DOHH2 (cell line): ENCODE data around the gene SMARCD1.

Source experiments
- H3F3A ChIP-seq: fragments of 200-600 bp; sonication (generic), shearing (Covaris generic); 2 replicates; pipeline ENCODE4 v1.6.0; 2016; ENCODE audit warnings: antibody characterized with exemption, mild to moderate bottlenecking; ENCODE audit not compliant: control insufficient read depth, insufficient read depth
- H3K27ac ChIP-seq: fragments of 200-600 bp; sonication (generic); 2 replicates; pipeline ENCODE4 v1.5.1; 2014; ENCODE audit warnings: low read depth, mild to moderate bottlenecking, low read length, moderate library complexity
- H3K27me3 ChIP-seq: fragments of 200-600 bp; sonication (generic); 2 replicates; pipeline ENCODE4 v1.6.1; 2014; ENCODE audit warnings: mild to moderate bottlenecking, low read length, mixed read lengths; ENCODE audit not compliant: control insufficient read depth
- H3K36me3 ChIP-seq: fragments of 200-600 bp; sonication (generic); 2 replicates; pipeline ENCODE4 v1.6.1; 2014; ENCODE audit warnings: mild to moderate bottlenecking, low read length, moderate library complexity, mixed read lengths; ENCODE audit not compliant: control insufficient read depth
- H3K4me1 ChIP-seq: fragments of 200-600 bp; sonication (generic); 2 replicates; pipeline ENCODE4 v1.6.1; 2014; ENCODE audit warnings: mild to moderate bottlenecking, low read length, mixed read lengths; ENCODE audit not compliant: control insufficient read depth
- H3K4me2 ChIP-seq: fragments of 200-600 bp; sonication (generic); 2 replicates; pipeline ENCODE4 v1.6.0; 2014; ENCODE audit warnings: mild to moderate bottlenecking, low read length, moderate library complexity
- H3K4me3 ChIP-seq: fragments of 200-600 bp; sonication (generic); 2 replicates; pipeline ENCODE4 v1.5.1; 2014; ENCODE audit warnings: mild to moderate bottlenecking, low read length, mixed read lengths
- H3K79me2 ChIP-seq: fragments of 200-600 bp; sonication (generic); 2 replicates; pipeline ENCODE4 v1.6.1; 2014; ENCODE audit warnings: mild to moderate bottlenecking, low read length, mixed read lengths; ENCODE audit not compliant: control insufficient read depth
- H3K9me2 ChIP-seq: fragments of 200-600 bp; sonication (generic); replicated peaks from 2 replicates; pipeline ENCODE4 v1.6.1; 2014; ENCODE audit warnings: mild to moderate bottlenecking, low read length, mixed read lengths; ENCODE audit not compliant: control insufficient read depth
- H3K9me3 ChIP-seq: fragments of 200-600 bp; sonication (generic); 2 replicates; pipeline ENCODE4 v1.6.1; 2014; ENCODE audit warnings: antibody characterized with exemption, low read length, mixed read lengths; ENCODE audit not compliant: control insufficient read depth, insufficient read depth
- H4K20me1 ChIP-seq: fragments of 200-600 bp; sonication (generic); 2 replicates; pipeline ENCODE4 v1.6.0; 2014; ENCODE audit warnings: low read depth, mild to moderate bottlenecking, antibody characterized with exemption, low read length, moderate library complexity; ENCODE audit not compliant: control insufficient read depth, insufficient read depth
- EZH2phosphoT487 ChIP-seq: fragments of 200-600 bp; sonication (generic); IDR thresholded peaks from 2 replicates; pipeline ENCODE4 v1.6.1; 2017; ENCODE audit warnings: borderline replicate concordance, mild to moderate bottlenecking, antibody characterized with exemption, low read length, moderate library complexity, mixed read lengths
- TF ChIP-seq, protein P1 (sequence below): fragments of 200-600 bp; sonication (generic); IDR thresholded peaks from one replicate; pipeline ENCODE4 v1.5.1; 2014; ENCODE audit warnings: antibody characterized with exemption, mild to moderate bottlenecking, low read depth, low read length; ENCODE audit not compliant: poor library complexity, severe bottlenecking

The SMARCD1 gene

DNA sequence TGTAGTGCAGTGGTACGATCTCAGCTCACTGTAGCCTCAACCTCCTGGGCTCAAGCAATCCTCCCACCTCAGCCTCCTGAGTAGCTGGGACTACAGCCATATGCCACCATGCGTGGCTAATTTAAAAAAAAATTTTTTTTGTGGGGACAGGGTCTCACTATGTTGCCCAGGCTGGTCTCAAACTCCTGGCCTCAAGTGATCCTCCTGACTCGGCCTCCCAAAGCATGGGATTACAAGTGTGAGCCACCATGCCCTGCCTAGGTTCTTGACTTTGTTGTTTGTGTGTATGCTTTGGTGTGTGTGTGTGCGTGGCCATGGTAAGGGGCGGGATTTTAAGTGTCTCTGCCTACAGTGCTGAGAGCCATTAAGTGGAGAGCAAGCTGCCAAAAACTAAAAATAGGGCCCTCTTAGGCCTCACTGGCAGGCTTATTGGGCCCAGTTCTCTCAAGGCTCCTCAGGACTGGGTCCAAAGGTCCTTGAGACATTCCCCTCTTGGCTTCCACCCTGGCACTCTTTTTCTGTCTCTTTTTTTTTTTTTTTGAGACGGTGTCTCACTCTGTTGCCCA is 32.0 kb downstream of the SMARCD1 start:
- H4K20me1 ChIP-seq: no peaks in the 10 kb centered on the region
- no peaks in the 10 kb centered on the region for H3K9me3 ChIP-seq
- H3K27ac ChIP-seq: no peak overlapping the region
- H3K36me3 ChIP-seq: peaks cover 40% of the 10 kb centered on the region
- no peaks in the 10 kb centered on the region for H3K27me3 ChIP-seq
- peaks cover 10% of the 10 kb centered on the region; the same call in 1 of the 2 replicates for H3K4me1 ChIP-seq
- H3K9me2 ChIP-seq: no peaks in the 10 kb centered on the region
- no peaks in the 10 kb centered on the region for H3F3A ChIP-seq
- TF ChIP-seq EZH2phosphoT487: no peak
- TF ChIP-seq, protein P1, sequence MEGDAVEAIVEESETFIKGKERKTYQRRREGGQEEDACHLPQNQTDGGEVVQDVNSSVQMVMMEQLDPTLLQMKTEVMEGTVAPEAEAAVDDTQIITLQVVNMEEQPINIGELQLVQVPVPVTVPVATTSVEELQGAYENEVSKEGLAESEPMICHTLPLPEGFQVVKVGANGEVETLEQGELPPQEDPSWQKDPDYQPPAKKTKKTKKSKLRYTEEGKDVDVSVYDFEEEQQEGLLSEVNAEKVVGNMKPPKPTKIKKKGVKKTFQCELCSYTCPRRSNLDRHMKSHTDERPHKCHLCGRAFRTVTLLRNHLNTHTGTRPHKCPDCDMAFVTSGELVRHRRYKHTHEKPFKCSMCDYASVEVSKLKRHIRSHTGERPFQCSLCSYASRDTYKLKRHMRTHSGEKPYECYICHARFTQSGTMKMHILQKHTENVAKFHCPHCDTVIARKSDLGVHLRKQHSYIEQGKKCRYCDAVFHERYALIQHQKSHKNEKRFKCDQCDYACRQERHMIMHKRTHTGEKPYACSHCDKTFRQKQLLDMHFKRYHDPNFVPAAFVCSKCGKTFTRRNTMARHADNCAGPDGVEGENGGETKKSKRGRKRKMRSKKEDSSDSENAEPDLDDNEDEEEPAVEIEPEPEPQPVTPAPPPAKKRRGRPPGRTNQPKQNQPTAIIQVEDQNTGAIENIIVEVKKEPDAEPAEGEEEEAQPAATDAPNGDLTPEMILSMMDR: no peak
- H3K79me2 ChIP-seq: peaks cover 70% of the 10 kb centered on the region
- H3K4me3 ChIP-seq: no peak overlapping the region
- no peak overlapping the region for H3K4me2 ChIP-seq

- Histone ChIP-seq H3K4me2 (no peak overlapping the region), H4K20me1 (no peaks in the 10 kb centered on the region), H3K79me2 (peaks cover 48% of the 10 kb centered on the region), H3K27me3 (no peaks in the 10 kb centered on the region), H3K36me3 (peaks cover 53% of the 10 kb centered on the region), H3K27ac (no peak overlapping the region), H3K9me2 (no peaks in the 10 kb centered on the region), H3K9me3 (no peaks in the 10 kb centered on the region), H3F3A (no peaks in the 10 kb centered on the region), H3K4me1 (peaks cover 1% of the 10 kb centered on the region; the same call in 1 of the 2 replicates), H3K4me3 (no peak overlapping the region)
- no peak for TF ChIP-seq EZH2phosphoT487
- TF ChIP-seq, protein P1: no peak
Measured at GRCh38 chr12:50119387-50119786, 34.2 kb downstream of the SMARCD1 start.

- no peaks in the 10 kb centered on the region for H4K20me1 ChIP-seq
- TF ChIP-seq, protein P1: no peak
- no peak for TF ChIP-seq EZH2phosphoT487
- H3K4me2 ChIP-seq: no peak overlapping the region
- no peaks in the 10 kb centered on the region for H3K27me3 ChIP-seq
- H3F3A ChIP-seq: no peaks in the 10 kb centered on the region
- no peaks in the 10 kb centered on the region for H3K4me1 ChIP-seq
- H3K9me3 ChIP-seq: no peaks in the 10 kb centered on the region
- H3K9me2 ChIP-seq: no peaks in the 10 kb centered on the region
- H3K79me2 ChIP-seq: peaks cover 37% of the 10 kb centered on the region
- no peak overlapping the region for H3K4me3 ChIP-seq
- H3K36me3 ChIP-seq: peaks cover 52% of the 10 kb centered on the region
- no peak overlapping the region for H3K27ac ChIP-seq
Measured at GRCh38 chr12:50120521-50120920, 35.4 kb downstream of the SMARCD1 start.
